ES-I3 (cell line): ENCODE data around the gene GNG4.
"Not testable (repeated sequence)": the region's sequence is repeated elsewhere in the genome, so short reads cannot be mapped to it uniquely, and the experiment has no call there.

ENCODE experiments used
- H3K36me3 ChIP-seq: 2 replicates; pipeline ENCODE4 v1.6.1; 2013; ENCODE audit warnings: mild to moderate bottlenecking, low read length, control low read depth, moderate library complexity; ENCODE audit not compliant: insufficient read depth
- H3K4me1 ChIP-seq: 2 replicates; pipeline ENCODE4 v1.6.1; 2013; ENCODE audit warnings: mild to moderate bottlenecking, control low read depth, low read length; ENCODE audit not compliant: insufficient read depth
- H3K9ac ChIP-seq: 2 replicates; pipeline ENCODE4 v1.6.1; 2013; ENCODE audit warnings: low read depth, mild to moderate bottlenecking, low read length, moderate library complexity
- H3K9me3 ChIP-seq: 2 replicates; pipeline ENCODE4 v1.6.1; 2013; ENCODE audit warnings: mild to moderate bottlenecking, low read length, moderate library complexity; ENCODE audit not compliant: control insufficient read depth, insufficient read depth

The GNG4 gene

DNA sequence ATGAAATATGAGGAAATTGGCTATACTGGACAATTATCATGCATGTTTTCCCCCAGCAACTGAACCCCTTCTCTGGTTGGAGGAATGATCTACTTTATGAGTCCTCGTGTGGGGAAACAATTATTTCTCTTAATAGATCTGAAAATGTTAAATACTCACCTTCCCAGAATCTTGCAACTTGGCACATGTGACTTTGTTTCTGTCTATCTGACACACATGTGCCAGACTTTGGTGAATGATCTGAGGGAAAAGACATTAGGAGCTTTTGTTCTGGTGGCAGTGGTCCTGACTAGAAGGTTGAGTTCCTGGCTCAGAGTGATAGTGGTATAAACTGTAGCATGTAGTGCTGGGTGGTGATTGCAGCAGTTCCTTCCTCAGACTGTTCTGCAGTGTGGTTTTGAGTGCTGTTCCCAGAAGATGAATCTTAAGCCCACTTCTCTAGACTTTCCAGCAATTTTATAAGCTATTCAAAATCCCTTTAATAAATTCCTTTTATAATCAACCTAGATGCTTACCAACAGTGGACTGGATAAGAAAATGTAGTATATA, 86.0 kb downstream of the GNG4 start:
- Histone ChIP-seq H3K9me3 (no peaks in the 10 kb centered on the region), H3K4me1 (no peaks in the 10 kb centered on the region; the same call in 1 of the 2 replicates), H3K36me3 (no peaks in the 10 kb centered on the region), H3K9ac (no peak overlapping the region)

DNA sequence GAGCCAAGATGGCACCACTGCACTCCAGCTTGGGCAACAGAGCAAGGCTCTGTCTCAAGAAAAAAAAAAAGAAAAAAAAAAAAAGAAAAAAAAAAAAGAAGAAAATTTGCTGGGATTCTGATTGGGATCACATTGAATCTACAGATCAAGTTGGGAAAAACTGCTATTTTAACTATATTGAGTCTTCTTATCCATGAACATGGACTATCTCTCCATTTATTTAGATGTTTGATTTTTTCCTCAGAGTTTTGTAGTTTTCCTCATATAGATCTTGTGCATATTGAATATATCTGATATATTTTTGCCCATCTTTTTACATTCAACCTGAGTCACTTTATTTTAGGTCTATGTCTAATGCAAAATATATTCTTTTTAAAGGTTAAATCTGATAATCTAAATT, 87.0 kb downstream of the GNG4 start:
- Histone ChIP-seq H3K4me1 (no peaks in the 10 kb centered on the region; the same call in 1 of the 2 replicates), H3K36me3 (no peaks in the 10 kb centered on the region), H3K9ac (no peak overlapping the region), H3K9me3 (no peaks in the 10 kb centered on the region)

DNA sequence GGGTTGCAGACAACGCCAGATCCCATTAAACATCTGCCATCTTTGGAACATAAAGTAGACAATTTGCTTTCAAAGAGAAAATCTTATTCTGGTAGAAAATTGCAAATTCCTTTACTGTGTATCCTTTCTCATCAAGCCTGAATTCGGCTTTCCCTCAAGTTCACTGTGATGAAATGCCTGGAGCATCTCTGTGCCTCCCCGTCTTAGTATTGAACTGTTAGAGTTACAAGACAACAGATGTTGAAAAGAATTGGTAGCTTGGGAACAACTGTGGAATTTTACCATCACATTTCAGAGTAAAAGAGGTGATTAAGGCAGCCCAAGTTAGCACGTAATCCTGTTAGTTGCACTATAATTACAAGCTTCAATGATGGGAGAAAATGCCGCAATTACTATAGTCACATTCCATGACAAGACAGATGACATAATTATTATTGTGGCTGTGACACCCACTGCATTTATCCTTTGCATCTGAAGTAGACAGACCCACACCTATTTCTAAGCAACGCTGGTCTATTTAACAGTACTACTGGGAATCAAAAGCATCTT, 90.9 kb downstream of the GNG4 start:
- Histone ChIP-seq H3K9ac (no peak overlapping the region), H3K9me3 (no peaks in the 10 kb centered on the region), H3K4me1 (no peaks in the 10 kb centered on the region), H3K36me3 (no peaks in the 10 kb centered on the region)

DNA sequence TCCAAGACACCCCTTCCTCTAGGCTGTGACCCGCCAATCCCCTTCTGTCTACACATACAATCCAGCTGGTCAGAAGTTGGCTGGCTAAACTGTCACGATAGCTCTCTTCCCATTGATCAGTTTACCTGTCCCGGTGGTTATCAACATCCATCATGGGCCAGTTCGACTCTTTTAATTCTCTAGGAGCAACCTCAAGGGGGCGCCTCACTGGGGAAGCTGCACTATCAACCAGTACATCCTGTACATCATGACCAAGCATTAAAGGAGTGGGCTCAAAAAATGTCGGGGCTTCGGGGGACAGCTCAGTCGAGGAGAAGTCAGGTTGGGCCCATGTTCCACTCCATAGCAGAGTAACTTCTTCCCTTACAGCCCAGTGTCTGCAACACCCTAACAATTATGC, 92.1 kb downstream of the GNG4 start:
- Histone ChIP-seq H3K9ac (no peak overlapping the region), H3K9me3 (no peaks in the 10 kb centered on the region), H3K4me1 (no peaks in the 10 kb centered on the region), H3K36me3 (no peaks in the 10 kb centered on the region)

DNA sequence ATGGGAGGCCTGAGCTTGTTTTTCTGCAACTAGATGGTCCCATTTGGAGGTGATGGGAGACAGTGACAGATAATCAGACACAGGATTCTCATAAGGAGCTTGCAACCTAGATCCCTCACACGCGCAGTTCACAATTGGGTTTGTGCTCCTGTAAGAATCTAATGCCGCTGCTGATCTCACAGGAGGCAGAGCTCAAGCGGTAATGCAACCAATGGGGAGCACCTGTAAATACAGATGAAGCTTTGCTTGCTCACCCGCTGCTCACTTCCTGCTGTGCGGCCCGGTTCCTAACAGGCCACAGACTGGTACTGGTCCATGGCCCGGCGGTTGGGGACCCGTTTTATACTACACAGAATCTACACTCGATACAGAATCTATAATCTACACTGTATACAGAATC, 92.8 kb downstream of the GNG4 start:
- Histone ChIP-seq H3K9me3 (no peaks in the 10 kb centered on the region), H3K4me1 (no peaks in the 10 kb centered on the region), H3K9ac (no peak overlapping the region), H3K36me3 (no peaks in the 10 kb centered on the region)

DNA sequence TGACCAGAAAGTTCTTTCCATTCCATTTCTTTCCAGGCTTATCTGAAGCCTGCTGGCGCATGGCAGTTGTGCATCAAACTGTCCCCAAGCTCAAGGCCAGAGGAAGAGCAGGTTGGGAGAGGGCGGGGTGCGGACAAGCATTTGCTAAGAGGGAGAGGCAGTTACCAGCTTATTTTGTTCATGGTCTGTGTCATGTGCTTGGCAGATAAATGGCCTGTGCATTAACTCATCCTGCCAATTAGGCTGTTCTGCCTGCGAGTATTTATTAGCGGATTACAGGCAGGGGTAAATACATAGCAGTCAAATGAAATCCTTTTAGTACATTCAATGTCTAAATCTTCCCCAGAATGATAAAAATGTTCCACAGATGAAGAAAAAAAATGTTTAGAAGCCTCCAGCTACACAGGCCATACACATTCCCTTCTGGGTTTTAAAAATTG, 96.5 kb downstream of the GNG4 start:
- no peaks in the 10 kb centered on the region for H3K4me1 ChIP-seq

DNA sequence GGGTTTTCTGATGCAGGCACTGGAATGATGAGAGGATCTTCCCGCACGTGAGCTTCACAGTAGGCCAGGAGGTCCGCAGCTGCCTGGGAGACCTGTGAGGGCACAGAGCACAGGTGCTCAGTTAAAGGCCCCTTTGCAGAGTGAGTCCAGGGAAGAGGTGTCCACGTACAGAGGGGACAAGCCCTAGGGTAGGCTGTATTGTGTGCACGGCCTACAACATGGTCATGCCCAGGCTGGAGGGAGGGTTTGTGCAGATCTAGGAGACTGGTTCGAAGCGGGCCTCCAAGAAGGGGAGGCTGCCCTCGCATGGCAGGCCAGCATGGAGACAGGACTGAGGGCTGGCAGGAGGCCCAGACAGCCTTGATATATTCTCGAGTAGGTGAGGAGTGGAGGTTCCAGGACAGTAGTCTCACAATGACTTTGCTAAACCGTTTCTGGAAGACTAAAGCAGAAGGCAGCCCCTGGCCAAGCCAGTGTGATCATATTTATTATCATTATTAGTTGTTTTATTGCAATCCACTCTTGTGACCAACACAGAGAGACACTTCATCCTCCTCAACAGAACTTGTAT, 97.4 kb downstream of the GNG4 start:
- H3K4me1 ChIP-seq, result no peaks in the 10 kb centered on the region; the same call in 1 of the 2 replicates
- no peak overlapping the region for H3K9ac ChIP-seq
- H3K36me3 ChIP-seq, result no peaks in the 10 kb centered on the region
- no peaks in the 10 kb centered on the region for H3K9me3 ChIP-seq

More for the DNA sequence above, 96.5 kb downstream of the GNG4 start:
- no peak overlapping the region for H3K9ac ChIP-seq
- H3K9me3 ChIP-seq, result no peaks in the 10 kb centered on the region
- no peaks in the 10 kb centered on the region for H3K36me3 ChIP-seq

DNA sequence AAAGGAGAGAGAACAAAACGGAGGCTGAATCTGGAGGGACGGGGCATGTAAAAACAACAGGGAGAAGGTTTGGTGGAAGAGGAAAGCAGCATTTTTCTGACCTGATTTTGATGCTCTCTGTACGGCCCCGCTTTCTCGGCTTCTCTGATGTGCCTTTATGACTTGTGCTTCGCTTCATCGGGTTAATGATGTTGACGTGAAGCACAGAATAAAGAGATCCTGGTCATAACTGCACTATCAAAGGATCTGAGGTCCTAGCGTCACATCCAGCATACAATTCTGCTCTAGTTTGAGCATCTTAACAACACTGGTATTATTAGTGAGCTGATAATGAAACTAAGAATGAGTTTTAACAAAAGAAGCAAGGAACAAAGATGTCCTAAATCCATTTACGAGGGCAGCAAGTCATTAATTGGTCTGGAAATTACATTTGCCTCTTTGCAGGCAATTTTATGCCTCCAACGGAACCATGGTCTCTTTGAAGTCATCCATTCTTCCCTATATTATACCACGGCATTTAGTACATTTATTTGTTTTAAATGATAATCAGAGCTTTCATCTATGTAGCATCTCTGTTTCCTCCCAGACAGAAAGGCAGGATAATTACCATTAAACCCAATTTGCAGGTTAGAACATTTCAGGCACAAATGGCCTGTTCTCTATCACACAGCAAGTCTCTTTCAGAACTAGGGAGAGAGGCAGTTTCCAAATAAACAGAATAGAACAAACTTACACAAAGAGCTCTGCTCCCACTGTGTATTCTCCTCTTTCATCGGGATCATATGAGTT, 100.0 kb downstream of the GNG4 start:
- no peak overlapping the region for H3K9ac ChIP-seq
- no peaks in the 10 kb centered on the region for H3K9me3 ChIP-seq
- no peaks in the 10 kb centered on the region for H3K36me3 ChIP-seq
- H3K4me1 ChIP-seq, result peaks cover 10% of the 10 kb centered on the region

DNA sequence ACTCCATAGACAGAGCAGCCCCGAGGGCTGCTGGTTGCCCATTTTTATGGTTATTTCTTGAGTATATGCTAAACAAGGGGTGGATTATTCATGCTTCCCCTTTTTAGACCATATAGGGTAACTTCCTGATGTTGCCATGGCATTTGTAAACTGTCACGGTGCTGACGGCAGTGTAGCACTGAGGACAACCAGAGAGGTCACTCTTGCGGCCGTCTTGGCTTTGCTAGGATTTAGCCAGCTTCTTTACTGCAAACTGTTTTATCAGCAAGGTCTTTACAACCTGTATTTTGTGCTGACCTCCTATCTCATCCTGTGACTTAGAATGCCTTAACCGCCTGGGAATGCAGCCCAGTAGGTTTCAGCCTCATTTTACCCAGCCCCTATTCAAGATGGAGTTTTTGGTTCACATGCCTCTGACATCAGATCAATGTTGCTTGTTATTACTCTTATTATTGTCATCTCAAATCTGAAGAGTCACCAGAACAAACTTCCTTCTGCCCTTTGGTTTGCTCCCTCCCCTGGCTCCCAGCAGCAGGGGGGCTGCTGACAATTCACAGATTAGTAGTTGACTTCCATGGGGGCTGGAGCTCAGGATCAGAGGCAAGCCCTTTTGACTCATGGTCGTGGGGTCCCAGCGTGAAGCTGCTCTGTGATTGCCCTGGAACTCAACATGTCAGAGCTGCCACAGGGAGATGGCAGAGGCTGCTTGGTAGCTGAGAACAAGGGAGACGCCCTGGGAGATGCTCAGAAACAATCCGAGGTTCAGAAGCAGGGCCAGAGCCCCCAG, 103.0 kb downstream of the GNG4 start:
- H3K36me3 ChIP-seq, H3K9ac ChIP-seq, H3K9me3 ChIP-seq: not testable (repeated sequence)
- peaks cover 16% of the 10 kb centered on the region for H3K4me1 ChIP-seq

DNA sequence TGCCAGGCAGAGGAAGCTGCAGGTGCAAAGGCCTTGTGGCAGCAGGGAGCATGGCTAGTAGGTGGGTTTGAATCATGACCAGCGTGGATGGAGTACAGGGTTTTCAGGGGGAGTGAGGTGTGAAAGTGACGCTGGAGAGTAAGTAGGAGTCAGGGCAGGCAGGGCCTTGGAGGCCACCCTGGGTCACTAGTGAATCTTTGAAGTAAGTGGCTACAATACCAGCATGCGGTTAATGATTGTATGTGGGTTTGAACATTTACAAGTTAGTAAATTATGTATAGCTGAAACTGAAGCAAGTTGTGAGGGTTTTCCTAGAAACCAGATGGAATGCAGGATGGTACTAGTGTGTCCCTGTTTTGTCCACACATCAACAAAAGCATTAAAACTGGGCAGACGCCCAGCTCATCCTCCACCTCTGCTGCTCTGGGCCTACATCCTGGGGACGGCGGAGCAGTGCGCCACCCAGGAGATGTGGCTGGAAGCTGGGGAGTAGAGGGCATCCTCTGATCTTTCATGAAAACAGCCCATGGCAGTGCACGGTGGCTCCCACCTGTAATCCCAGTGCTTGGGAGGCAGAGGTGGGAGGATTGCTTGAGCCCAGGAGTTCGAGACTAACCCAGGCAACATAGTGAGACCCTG, 104.2 kb downstream of the GNG4 start:
- Histone ChIP-seq H3K9ac (no peak overlapping the region), H3K4me1 (peaks cover 16% of the 10 kb centered on the region), H3K36me3 (no peaks in the 10 kb centered on the region), H3K9me3 (no peaks in the 10 kb centered on the region)

DNA sequence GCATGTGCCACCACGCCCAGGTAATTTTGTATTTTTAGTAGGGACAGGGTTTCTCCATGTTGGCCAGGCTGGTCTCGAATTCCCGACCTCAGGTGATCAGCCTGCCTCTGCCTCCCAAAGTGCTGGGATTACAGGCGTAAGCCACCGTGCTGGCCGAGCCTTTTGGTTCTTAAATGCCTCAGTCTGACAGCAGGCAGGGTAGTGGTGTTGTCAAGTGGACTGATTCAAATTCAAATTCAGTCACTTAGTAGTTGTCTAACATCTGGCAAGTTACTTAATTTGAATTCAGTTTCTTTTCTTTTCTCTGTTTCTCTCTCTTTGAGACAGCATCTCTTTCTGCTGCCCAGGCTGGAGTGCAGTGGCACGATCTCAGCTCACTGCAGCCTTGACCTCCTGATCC, 106.7 kb downstream of the GNG4 start:
- not testable (repeated sequence) for H3K36me3 ChIP-seq, H3K9ac ChIP-seq, H3K9me3 ChIP-seq
- H3K4me1 ChIP-seq, result peaks cover 16% of the 10 kb centered on the region

DNA sequence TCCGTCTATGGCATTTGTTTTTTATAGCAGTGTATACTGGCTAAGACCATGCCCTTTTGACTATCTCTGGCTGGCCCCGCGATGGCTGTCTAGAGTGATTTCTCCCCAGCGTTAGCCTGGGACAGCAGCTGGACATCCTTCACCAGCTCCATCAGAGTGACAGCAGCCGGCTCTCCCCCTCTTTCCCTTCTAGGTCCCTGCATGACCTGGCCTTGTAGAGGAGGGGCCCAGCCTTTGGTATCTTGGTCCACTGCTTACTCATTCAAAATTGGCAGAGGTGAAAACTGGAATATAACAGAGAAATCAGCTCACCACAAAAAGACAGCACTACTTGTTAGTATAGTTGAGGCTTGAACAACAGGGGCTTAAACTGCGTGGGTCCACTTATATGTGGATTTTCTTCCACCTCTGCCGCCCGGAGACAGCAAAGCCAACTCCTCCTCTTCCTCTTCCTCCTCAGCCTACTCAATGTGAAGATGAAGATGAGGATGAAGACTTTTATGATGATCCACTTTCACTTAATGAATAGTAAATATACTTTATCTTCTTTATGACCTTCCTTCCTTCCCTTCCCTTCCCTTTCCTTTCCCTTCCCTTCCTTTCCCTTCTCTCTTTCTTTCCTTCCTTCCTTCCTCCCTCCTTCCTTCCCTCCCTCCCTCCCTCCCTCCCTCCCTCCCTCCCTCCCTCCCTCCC, 116.0 kb downstream of the GNG4 start:
- no peaks in the 10 kb centered on the region for H3K36me3 ChIP-seq
- no peaks in the 10 kb centered on the region for H3K9me3 ChIP-seq
- no peaks in the 10 kb centered on the region for H3K4me1 ChIP-seq
- no peak overlapping the region for H3K9ac ChIP-seq

DNA sequence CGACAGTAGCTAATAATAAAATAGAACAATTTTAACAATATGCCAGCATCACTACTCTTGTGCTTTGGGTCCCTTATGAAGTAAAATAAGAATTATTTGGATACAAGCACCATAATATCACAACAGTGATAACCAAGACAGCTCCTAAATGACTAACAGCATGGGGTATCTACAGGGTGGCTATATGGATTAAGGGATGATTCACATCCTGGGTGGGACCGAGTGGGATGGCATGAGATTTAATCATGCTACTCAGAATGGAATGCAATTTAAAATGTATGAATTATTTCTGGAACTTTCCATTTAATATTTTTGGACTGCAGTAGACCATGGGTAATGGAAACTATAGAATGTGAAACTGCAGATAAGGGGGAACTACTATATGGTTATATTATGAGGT, 117.2 kb downstream of the GNG4 start:
- H3K9ac ChIP-seq, result no peak overlapping the region
- no peaks in the 10 kb centered on the region for H3K4me1 ChIP-seq
- H3K36me3 ChIP-seq, result no peaks in the 10 kb centered on the region
- no peaks in the 10 kb centered on the region for H3K9me3 ChIP-seq
